ENCODE results near the gene CSNK2B. TPM values are rescaled to one million over a fixed set of nuclear protein-coding genes. Genes with fewer than 3 reads are reported as not detected.

The CSNK2B gene
- total and polyA plus RNA-seq, 9 of the 15 experiments (the other 6 are each of a cell fraction or from before 2014, with no cell fraction given) = 120 to 1,126 (median 529) TPM

- TF ChIP-seq JUN (IDR thresholded peaks at IDR 0.05; ENCODE audit: borderline replicate concordance, low read depth, low read length) (peak; percentile 84), JUN (CRISPR knock-in tag; IDR thresholded peaks at IDR 0.05; ENCODE audit: borderline replicate concordance) (0 out of 2 replicates have a peak, but pooled peaks have one; percentile 76), NR2C1 (IDR thresholded peaks at IDR 0.05) (no peak), NR2C1 (tag; IDR thresholded peaks at IDR 0.05) (no peak), SUPT5H (IDR thresholded peaks at IDR 0.05) (peak; percentile 99), E2F5 (CRISPR knock-in tag; IDR thresholded peaks at IDR 0.05) (0 out of 2 replicates have a peak, but pooled peaks have one; percentile 86), SLC30A9 (CRISPR knock-in tag; IDR thresholded peaks at IDR 0.05) (no peak), ZNF184 (CRISPR knock-in tag; IDR thresholded peaks at IDR 0.05) (no peak), MAFF (IDR thresholded peaks at IDR 0.05; ENCODE audit: low read length) (peak; percentile 19; the same call in 1 of the 2 replicates), ZNF140 (CRISPR knock-in tag; IDR thresholded peaks at IDR 0.05) (no peak), FUS (optimal IDR thresholded peaks at IDR 0.05; ENCODE audit: low read depth, low read length) (no peak), NCOR1 (IDR thresholded peaks at IDR 0.05) (no peak; the same call in 1 of the 2 replicates), HDAC3 (IDR thresholded peaks at IDR 0.05; ENCODE audit: borderline replicate concordance, partially characterized antibody) (peak; percentile 14), SRF (CRISPR knock-in tag; IDR thresholded peaks at IDR 0.05) (0 out of 4 replicates have a peak, but pooled peaks have one; percentile 35 to 58), RFX7 (CRISPR knock-in tag; IDR thresholded peaks at IDR 0.05) (no peak), OTX1 (CRISPR knock-in tag; IDR thresholded peaks at IDR 0.05) (peak; percentile 97), NCOA1 (IDR thresholded peaks at IDR 0.05; ENCODE audit: low read depth) (peak; percentile 86; the same call in 1 of the 2 replicates)
- TF ChIP-seq, protein P1, sequence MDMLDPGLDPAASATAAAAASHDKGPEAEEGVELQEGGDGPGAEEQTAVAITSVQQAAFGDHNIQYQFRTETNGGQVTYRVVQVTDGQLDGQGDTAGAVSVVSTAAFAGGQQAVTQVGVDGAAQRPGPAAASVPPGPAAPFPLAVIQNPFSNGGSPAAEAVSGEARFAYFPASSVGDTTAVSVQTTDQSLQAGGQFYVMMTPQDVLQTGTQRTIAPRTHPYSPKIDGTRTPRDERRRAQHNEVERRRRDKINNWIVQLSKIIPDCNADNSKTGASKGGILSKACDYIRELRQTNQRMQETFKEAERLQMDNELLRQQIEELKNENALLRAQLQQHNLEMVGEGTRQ (CRISPR knock-in tag; IDR thresholded peaks at IDR 0.05) = no peak
- TF ChIP-seq, protein P2, sequence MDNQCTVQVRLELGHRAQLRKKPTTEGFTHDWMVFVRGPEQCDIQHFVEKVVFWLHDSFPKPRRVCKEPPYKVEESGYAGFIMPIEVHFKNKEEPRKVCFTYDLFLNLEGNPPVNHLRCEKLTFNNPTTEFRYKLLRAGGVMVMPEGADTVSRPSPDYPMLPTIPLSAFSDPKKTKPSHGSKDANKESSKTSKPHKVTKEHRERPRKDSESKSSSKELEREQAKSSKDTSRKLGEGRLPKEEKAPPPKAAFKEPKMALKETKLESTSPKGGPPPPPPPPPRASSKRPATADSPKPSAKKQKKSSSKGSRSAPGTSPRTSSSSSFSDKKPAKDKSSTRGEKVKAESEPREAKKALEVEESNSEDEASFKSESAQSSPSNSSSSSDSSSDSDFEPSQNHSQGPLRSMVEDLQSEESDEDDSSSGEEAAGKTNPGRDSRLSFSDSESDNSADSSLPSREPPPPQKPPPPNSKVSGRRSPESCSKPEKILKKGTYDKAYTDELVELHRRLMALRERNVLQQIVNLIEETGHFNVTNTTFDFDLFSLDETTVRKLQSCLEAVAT (IDR thresholded peaks at IDR 0.05) = peak; percentile 87 to 92
- TF ChIP-seq, protein P3, sequence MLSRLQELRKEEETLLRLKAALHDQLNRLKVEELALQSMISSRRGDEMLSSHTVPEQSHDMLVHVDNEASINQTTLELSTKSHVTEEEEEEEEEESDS (CRISPR knock-in tag; IDR thresholded peaks at IDR 0.05) = no peak
- TF ChIP-seq, protein P4, sequence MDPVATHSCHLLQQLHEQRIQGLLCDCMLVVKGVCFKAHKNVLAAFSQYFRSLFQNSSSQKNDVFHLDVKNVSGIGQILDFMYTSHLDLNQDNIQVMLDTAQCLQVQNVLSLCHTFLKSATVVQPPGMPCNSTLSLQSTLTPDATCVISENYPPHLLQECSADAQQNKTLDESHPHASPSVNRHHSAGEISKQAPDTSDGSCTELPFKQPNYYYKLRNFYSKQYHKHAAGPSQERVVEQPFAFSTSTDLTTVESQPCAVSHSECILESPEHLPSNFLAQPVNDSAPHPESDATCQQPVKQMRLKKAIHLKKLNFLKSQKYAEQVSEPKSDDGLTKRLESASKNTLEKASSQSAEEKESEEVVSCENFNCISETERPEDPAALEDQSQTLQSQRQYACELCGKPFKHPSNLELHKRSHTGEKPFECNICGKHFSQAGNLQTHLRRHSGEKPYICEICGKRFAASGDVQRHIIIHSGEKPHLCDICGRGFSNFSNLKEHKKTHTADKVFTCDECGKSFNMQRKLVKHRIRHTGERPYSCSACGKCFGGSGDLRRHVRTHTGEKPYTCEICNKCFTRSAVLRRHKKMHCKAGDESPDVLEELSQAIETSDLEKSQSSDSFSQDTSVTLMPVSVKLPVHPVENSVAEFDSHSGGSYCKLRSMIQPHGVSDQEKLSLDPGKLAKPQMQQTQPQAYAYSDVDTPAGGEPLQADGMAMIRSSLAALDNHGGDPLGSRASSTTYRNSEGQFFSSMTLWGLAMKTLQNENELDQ (CRISPR knock-in tag; IDR thresholded peaks at IDR 0.05; ENCODE audit: borderline replicate concordance) = no peak
- TF ChIP-seq, protein P5, sequence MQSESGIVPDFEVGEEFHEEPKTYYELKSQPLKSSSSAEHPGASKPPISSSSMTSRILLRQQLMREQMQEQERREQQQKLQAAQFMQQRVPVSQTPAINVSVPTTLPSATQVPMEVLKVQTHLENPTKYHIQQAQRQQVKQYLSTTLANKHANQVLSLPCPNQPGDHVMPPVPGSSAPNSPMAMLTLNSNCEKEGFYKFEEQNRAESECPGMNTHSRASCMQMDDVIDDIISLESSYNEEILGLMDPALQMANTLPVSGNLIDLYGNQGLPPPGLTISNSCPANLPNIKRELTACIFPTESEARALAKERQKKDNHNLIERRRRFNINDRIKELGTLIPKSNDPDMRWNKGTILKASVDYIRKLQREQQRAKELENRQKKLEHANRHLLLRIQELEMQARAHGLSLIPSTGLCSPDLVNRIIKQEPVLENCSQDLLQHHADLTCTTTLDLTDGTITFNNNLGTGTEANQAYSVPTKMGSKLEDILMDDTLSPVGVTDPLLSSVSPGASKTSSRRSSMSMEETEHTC (IDR thresholded peaks at IDR 0.05) = no peak
Measured at GRCh38 chr6:31619805-31620585, 45.9 kb upstream of the CSNK2B start (continued).
